NCI-H748 (cell line): ENCODE data around the gene INPPL1.

Experiments
- DNase-seq: peaks from one replicate; lab custom pipeline; 2025; ENCODE audit not compliant: unreplicated experiment; lab: John Stamatoyannopoulos, UW

INPPL1 gene

GRCh38 chr11:72271980-72272379 lies 47.4 kb downstream of the INPPL1 start:
- DNase-seq = no peak

GRCh38 chr11:72274435-72274834 lies 49.9 kb downstream of the INPPL1 start:
- DNase-seq = no peak

GRCh38 chr11:72278905-72279304 lies 54.3 kb downstream of the INPPL1 start:
- DNase-seq = no peak

GRCh38 chr11:72280037-72280436 lies 55.5 kb downstream of the INPPL1 start:
- peak; percentile 27 for DNase-seq

- DNase-seq = no peak
Observed at GRCh38 chr11:72280726-72281315, 56.3 kb downstream of the INPPL1 start.

- DNase-seq = no peak
Observed at GRCh38 chr11:72283947-72284346, 59.4 kb downstream of the INPPL1 start.

- DNase-seq = no peak
Observed at GRCh38 chr11:72287293-72287692, 62.7 kb downstream of the INPPL1 start.
